HG02678 (cell line): ENCODE measurements around the gene ARMC9.

Source experiments
- ATAC-seq: cut with Tn5 transposase; IDR thresholded peaks from one replicate; pipeline ENCODE4 v1.9.1; 2021; ENCODE audit warnings: mild to moderate bottlenecking, moderate library complexity; ENCODE audit not compliant: unreplicated experiment

Gene ARMC9

DNA sequence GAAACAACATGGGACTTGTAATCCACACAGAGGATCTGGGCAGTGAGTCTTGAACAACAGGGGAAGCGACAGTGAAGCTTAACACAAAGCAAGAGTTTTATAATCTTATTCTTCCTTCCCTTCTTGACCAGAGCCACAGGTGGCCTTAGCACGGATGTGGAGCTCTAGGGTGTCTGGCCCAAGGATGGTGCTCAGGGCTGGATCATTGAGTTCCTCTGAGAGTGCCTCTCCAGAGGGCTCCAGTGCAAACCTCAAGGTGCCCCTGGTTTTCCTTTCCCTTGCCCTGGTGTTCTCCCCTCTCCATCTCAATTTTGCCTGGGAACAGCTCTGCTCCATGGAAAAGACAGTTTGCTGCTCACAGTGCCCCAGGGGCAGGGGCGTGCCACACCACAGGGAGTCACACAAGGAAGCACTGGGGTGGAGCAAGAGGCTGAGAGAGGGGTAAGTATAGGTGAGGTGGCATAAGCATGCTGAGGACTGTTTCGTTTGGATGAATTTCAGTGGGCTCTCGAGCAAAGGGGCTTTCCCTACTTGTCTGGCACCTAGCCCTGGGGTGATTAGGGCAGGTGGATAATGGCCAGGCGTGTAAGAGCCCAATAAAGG lies 108.5 kb downstream of the ARMC9 start:
- no peak for ATAC-seq

DNA sequence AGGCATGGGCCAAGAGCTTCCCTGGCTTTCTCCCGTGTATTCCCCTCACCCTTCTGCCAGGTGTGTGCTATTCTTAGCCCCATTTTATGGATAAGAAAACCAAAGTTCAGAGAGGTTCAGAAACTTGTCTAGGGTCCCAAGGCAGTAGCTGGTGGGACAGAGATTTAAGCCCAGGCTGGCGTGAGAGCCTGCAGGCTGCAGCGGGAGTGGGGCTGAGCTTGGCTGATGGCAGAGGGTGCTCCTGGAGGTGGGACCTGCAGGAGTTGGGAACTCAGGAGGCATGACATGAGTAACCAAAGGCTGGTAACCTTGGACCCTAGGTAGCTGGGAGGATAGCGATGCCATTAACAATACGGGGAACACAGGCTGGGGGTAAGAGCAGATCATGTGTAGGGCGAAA lies 109.8 kb downstream of the ARMC9 start:
- ATAC-seq: no peak

DNA sequence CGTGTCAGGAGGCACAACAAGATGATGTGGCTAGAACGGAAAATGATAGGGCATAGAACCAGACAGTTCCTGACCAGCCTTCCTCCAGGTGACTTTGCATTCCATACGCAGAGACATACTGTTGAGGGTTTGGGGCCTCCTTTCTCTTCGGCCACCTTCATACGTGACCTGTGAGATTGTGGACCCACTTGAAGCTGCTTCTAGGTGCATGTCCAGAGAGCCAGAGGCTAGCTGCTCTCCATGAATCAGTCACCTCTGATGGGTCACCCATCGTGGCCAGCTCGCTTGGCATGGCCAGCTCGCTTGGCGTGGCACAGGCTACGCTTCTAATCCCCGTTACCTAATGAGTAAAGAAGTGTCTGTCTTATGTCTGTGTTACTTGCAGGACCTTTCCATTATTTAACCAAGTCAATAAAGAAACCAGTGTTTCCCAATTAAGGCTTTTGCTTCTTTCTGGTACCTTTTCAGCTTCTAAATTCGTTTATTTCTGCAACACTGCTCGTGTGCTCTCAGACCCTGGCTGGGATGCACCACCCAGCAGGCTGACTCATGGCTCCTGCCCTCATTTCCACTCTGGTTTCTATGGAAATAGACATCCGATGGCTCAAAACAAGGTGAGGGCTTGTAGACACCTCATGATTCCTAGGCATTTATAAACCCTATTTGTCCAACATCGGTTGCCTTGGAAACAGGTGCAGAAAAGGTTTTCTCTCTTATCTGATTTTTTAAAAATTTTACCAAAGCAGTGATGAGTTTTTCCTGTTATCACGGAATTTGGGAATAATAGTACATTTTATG lies 110.4 kb downstream of the ARMC9 start:
- ATAC-seq: no peak

DNA sequence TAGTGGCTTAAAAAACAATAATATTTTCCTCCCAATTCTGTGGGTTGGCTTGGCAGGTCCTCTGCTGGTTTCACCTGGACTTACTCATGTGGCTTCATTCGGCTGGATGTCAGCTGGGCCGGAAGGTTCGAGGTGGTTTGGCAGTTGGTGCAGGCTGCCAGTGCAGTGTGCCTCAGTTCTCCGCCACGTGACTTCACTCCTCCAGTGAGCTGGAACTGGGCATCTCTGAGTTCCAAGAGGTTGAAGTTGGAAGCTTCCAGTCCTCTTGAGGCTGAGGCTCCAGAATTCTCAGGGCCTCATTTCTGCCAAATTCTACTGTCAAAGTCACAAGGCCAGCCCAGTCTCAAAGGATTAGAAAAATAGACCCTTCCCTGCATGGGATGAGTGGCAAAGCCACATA lies 113.6 kb downstream of the ARMC9 start:
- no peak for ATAC-seq

DNA sequence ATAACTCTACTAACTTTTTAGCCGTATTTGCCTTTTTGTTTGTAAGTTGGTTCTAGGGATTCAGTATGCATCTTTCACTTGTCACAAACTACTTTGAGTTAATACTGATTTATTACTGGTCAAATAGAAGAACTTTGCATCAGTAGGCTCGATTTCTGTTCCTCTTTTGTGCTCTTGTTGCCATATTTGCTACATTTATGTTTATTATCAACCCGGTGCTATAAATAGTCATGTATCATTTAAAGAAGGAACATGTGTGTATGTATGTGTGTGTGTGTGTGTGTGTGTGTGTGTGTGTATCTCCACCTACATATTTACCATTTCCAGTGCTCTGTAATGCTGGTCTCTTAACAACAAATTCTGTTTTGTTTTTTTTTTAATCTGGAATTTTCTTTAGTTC lies 117.5 kb downstream of the ARMC9 start:
- no peak for ATAC-seq

DNA sequence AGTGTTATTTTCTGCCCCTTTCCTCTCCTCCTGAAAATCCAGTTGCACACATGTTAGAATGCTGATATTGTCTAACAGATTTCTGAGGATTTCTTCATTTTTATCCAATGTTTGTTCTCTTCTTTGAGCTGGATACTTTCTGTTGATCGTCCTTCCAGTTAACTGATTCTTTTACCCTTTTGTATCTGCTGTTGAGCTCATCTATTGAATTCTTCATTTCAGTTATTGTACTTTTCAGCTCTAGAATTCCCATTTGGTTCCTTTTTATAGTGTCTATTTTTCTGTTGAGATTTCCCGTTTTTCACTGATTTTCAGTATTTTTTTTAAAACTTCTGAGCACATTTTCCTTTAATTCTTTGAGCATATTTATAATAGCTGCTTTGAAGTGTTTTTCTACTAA lies 119.1 kb downstream of the ARMC9 start:
- ATAC-seq: no peak

DNA sequence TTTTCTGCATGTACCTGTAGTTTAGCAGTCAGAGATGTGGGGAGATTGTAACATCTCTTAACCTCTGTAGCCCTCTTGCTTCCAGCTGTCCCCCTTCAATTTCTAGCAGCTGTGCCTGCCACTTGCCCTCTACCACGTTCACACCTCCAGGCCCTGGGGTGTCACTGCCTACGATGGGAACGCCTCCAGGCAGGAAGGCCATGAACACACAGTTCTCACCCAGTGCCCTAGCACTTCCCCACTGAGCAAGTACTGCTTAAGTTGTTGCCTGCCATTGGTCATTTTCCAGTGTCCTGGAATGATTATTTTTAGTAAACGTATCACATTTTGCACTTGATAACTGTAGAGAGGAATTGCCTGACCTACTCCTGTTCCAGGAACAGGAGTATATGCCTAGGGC lies 120.0 kb downstream of the ARMC9 start:
- no peak for ATAC-seq

DNA sequence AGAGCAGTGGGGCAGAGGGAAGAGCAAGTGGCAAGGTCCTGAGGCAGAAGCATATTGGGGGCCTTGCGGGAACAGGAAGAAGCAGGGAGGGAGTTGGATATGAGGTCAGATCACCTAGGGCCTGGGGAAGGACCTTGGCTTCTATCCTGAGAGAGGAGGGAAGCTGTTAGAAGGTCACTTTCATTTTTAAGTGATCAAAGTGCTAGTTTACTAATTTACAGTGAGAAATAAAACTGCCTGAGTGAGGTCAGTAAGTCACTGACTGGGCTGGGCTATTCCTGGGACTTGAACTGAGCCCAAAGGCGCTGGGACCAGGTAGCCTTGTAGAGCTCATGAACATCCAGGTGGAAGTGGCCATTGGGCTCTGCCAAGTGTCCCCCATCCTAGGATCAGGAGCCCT lies 120.5 kb downstream of the ARMC9 start:
- ATAC-seq: no peak

DNA sequence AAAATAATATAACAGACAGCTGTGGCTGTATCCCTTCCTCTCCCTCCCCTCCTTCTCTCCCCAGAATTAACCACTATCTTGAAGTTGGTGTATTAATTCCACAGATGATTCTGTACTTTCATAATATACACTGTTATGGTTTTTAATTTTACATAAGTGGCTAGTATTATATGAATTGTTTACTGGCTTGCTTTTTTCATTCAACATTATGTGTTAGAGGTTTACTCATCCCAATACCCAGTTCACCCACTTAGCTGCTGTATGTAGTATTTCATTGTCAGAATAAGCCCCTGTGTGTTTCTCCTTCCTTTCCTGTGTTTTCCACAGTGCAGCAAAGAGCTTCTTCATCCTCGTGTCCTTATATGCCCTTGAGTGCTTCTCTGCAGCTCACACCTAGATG lies 121.4 kb downstream of the ARMC9 start:
- no peak for ATAC-seq

DNA sequence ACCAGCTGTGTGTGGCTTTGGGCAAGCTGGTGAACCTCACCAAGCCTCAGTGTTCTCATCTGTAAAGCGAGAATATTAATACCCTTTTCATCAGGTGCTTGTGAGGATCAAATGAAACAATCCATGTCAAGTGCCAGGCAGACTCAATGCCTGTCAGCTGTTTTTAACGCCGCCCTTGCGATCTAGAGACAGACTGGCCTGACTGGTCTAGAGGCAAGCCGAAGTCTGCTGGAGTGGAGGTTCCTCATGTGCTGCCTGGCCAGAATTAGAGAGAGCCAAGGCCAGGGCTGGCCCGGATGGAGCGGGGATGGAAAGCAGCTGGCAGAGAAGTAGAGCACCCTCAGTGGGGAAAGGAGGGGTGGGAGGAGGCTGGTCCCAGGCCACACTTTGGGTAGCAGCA lies 122.6 kb downstream of the ARMC9 start:
- ATAC-seq: no peak

DNA sequence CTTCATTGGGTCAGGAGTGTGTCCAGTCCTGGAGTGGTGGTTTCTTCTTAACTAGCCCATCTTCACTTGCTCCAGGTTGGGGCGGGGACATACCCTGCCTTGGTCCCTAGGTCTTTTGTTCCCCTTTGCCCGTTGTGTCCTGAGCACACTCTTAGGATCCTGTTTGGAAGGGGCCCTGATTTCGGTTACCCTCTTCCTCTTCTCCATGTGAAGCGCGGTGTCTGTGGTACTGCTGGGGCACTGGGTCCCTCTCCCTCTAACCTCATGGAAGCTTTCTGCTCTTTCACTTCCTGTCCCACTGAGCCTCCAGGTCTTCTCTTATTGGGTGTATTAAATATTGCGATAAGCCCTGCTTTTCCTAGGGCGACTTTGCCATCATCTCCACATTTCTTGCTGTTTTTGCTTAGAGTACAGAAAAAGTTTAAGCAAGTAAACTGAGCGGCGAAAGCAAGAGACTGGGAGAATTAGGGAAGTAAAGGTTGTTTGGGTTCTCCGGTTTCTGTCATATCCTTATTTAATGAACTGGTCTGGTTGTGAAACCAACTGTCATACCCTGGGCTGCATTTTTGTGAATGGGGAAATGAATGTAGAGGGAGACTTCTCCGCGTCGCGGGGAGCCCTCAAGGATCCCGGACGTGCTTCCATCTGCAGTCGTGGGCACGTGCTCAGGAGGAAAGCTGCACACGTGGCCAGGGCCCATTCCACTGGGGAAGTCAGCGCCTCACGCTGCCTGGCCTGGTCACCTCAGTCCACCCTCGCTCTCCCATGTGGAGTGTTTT lies 123.3 kb downstream of the ARMC9 start:
- ATAC-seq: no peak

DNA sequence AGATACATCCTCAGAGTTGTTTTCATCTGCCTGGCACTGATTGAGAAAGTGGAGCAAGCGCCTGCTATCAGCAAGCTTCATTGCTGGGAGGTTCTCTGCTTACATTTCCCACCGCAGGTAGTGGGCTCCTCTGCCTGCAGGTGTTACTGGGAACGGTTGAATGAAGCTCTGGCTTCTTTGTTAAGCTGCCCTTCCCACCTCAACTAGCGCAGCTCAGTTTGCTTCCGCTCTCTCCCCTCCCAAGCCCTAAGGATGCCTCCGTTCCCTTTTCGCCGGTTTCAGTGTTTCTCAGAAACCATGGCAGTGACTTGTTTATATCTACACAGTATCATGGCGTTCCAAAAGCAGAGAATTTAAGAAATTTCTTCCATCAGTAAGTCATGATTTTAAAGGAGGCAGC lies 124.9 kb downstream of the ARMC9 start:
- no peak for ATAC-seq

DNA sequence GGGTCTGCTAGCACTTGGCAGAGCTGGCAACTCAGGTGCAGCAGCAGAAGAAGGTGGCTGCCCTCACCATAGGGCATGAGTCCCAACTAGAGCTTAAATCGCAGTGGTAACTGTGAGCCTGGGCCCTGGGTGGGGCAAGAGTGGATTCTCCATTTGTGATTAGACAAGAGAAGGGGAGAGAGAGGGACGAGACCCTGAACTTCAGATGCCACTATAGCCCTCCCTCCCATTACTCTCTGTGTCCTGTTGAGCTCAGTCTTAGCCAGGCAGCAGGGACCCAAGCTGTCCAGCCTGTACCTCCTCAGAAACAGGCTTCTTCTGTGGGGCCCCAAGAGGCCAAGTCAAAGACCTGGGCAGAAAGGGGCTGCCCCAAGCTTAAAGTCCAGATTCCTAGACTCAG lies 127.4 kb downstream of the ARMC9 start:
- ATAC-seq: no peak

DNA sequence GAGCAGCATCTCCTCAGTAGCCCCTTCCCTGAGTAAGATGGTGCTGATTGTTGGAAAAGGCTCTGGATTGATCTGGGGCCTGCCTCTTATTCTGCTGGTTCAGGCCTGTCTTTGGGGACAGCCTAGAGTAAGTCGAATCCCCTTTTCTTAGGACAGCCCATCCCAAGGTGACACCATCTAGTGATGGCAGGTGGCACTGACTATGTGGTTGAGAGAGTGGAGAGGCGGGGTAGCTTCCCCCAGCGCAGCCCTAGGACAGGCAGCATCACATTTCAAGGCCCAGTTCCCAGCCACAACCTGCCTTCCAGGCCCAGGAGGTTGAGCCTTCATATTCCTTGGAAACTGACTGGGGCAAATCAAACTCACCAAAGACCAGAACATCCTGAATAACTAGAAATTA lies 128.0 kb downstream of the ARMC9 start:
- ATAC-seq: no peak

DNA sequence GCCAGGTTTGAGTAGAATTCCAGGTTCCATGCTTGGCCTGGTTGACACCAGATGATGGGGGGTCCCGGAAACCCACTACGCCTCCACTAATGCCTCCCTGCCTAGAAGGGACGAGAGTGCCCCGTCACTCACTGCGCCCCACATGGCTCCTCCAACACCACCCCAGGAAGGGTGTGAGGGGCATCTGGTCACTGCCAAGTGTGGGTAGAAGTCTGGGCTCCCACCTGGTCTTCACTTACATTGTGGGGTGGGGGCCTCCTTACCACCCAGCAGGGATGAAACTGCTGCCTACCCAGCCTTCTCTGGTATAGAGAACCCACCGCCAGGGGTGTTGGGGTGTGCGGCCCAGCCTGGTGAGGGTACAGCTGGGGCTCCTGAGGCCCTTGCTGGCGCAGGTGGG lies 131.9 kb downstream of the ARMC9 start:
- ATAC-seq: no peak

DNA sequence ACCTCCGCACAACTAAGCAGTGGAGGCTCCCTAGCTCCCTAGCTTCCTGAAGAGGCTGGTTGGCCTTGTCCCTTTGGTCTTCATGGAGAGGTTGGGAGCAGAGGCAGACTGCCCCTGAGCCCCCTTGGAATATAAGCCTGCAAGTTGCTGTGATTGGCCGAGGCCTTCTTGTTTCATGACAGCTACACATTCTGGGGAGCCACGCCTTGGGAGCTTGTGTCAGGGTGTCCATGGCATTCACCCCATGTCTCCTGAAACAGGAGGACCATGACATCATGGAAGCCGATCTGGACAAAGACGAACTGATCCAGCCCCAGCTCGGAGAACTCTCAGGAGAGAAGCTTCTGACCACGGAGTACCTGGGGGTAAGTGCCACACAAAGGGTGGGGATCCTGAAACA lies 133.1 kb downstream of the ARMC9 start:
- no peak for ATAC-seq

DNA sequence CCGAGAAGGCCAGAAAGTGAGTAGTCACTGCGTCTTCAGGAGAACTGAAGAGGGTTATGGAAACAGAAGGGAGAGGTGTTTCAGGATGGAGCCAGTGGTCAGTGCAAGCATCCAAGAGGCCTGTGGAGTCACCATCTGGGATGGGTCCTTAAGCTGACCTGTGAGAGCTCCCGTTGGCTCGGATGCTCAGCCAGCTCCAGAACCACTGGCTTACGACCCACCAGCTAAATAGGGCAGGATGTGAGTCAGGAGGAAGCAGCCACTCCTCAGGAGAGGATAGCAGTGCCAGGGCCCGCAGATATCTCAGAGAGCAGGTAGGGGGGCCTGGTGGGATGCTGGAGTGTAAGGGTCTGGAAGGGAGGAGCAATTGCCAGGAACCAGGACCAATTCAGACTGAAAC lies 134.0 kb downstream of the ARMC9 start:
- no peak for ATAC-seq

DNA sequence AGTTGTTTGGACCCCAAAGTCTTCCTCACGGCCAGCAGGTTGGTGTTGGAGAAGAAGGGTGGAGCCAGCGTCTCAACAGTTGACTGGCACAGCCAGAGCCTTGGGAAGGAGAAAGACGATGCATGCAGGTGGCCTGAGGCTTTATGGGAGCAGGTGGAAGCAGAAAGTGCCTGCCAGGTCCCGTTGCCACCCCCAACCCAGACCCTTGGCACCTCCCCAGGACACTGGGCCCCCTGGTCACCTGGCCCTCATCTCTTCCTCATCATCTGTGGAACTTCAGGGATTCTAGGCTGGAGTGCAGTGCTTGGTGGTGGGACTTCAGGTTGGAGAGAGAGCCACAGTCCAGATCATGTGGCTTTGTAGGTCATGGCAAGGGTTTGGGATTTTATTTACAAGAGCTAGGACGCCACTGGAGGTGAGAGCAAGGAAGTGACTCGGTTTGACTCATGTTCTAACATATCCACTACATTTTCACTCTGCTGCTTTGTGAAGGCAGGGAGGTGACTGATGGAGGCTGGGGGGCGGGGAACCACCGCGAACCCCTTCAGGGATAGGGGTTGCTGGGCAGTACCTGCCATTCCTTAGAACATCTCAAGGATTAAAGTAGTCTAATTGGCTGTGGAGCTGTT lies 134.6 kb downstream of the ARMC9 start:
- ATAC-seq: no peak

DNA sequence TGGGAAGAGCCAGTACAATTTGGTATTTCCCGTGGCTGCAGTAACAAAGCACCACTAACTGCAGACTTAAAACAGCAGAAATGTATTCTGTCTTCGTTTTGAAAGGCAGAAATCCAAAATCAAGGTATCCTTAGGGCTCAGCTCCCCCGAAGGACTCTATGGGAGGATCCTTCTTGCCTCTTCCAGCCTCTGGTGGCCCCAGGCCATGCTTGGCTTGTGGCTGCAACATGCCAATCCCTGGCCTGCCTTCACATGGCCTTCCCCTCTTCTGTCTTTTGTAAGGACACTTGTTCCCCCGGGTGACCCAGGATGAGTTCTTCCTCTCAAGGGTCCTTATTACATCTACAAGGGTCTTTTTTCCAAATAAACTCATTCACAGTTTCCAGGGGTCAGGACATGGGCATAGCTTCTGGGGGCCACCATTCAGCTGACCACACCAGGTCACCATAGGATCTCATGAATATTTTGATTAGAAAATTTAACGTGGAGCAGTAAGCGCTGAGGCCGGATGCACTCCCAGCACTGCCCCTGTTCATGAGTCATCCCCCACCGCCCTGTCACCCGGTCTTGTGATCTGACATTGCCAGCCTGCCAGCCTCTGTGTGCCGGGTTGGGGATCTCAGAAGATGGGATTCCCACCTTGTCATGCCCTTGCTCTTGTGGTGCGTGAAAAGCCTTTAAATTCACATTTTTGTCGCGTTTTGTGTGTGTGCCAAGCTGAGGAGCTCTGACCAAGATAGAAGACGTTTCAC lies 135.9 kb downstream of the ARMC9 start:
- ATAC-seq: no peak

DNA sequence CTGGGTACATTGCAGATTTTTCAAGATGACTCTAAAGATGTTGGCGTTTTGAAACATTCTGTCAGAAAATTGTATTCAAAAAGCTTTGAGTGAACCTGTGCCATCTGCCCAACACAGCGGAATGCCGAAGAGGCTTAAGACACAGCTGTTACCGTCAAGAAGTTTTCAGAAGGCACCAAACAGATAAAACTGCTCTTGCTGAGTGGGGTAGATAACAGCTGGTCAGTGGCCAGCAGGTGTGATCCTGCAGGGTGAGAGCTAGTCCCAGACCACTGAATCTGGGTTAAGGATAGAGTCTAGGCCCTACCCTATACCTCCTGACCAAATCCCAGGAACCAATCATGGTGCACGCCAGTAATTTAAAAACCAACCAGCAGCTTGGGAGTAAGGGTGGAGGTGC lies 136.6 kb downstream of the ARMC9 start:
- ATAC-seq: no peak

DNA sequence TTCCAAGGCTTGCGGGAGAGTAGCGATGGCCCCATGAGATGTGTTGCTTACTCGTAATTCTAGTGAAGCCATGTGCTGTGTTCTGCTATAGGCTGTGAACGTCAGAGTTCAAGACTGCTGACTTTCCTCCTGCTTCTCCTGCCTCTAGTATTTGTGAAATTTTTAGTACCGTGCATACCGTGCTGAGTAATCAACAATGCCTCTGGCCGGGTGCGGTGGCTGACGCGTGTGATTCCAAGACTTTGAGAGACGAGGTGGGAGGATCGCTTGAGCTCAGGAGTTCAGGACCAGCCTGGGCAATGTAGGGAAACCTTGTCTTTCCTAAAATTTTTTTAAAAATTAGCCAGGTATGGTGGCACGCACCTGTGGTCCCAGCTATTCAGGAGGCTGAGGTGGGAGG lies 137.2 kb downstream of the ARMC9 start:
- ATAC-seq: no peak
